ENCODE results near the gene CDNF.

DNA sequence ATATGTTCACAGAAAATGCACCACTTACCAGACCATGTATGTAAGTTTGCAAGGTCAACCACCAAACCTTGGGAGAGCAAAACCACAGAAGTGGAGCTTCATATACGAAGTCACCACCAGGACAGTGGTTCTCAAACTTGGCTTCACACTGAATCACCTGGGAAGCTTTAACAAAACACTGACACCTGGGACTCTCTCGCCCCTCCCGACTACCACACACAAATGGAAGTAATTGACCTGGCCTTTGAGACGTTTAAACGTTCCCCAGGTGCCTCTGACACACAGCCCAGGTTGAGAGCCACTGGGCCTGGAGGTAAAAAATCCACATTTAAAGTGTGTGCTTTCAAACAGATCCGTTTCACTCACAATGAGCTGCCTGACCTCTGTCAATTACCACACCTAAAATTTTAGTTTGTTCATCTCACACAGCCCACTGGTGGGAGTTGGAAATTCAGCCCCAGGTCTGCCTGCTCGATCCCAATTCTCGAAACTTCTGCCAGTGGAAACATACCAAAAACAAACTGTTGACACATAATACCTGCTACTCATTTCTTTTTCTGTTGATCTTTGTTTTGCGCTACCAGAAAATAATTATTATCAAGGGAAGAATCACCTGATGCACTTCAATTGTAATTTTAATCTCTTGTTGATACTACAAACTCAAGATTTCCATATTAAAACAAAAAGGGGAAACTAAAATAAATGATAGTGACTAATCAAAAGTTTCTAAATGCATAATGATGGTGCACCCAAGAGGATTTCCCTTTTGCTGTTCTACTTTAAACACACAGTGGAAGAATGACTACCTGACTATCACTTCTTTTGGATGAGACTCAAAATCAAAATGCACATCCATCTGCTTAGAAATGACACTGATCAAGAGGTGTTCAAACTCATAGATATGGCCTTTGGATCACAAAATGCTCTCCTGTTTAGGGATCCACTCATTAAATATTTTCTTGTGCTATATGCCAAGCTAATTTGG, 26.6 kb downstream of the CDNF start:
- TF ChIP-seq, protein P1, sequence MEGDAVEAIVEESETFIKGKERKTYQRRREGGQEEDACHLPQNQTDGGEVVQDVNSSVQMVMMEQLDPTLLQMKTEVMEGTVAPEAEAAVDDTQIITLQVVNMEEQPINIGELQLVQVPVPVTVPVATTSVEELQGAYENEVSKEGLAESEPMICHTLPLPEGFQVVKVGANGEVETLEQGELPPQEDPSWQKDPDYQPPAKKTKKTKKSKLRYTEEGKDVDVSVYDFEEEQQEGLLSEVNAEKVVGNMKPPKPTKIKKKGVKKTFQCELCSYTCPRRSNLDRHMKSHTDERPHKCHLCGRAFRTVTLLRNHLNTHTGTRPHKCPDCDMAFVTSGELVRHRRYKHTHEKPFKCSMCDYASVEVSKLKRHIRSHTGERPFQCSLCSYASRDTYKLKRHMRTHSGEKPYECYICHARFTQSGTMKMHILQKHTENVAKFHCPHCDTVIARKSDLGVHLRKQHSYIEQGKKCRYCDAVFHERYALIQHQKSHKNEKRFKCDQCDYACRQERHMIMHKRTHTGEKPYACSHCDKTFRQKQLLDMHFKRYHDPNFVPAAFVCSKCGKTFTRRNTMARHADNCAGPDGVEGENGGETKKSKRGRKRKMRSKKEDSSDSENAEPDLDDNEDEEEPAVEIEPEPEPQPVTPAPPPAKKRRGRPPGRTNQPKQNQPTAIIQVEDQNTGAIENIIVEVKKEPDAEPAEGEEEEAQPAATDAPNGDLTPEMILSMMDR (IDR thresholded peaks at IDR 0.05): no peak
- no peak for TF ChIP-seq POLR2A (IDR thresholded peaks at IDR 0.05)
